A673 (cell line): ENCODE measurements around the gene SLC46A1.

Experiments
- CTCF ChIP-seq: fragments of 300-800, 200-600 bp; sonication (generic); conservative IDR thresholded peaks from 2 replicates; pipeline ENCODE4 v1.5.1; 2017; ENCODE audit warnings: low read depth, mild to moderate bottlenecking, antibody characterized with exemption, low read length, moderate library complexity, mixed read lengths
- EZH2 ChIP-seq: fragments of 200-600 bp; sonication (generic); IDR thresholded peaks from 2 replicates; pipeline ENCODE4 v1.6.1; 2017; ENCODE audit warnings: borderline replicate concordance, low read depth, mild to moderate bottlenecking, mixed read lengths, antibody characterized with exemption, low read length; ENCODE audit not compliant: poor library complexity, severe bottlenecking

DNA sequence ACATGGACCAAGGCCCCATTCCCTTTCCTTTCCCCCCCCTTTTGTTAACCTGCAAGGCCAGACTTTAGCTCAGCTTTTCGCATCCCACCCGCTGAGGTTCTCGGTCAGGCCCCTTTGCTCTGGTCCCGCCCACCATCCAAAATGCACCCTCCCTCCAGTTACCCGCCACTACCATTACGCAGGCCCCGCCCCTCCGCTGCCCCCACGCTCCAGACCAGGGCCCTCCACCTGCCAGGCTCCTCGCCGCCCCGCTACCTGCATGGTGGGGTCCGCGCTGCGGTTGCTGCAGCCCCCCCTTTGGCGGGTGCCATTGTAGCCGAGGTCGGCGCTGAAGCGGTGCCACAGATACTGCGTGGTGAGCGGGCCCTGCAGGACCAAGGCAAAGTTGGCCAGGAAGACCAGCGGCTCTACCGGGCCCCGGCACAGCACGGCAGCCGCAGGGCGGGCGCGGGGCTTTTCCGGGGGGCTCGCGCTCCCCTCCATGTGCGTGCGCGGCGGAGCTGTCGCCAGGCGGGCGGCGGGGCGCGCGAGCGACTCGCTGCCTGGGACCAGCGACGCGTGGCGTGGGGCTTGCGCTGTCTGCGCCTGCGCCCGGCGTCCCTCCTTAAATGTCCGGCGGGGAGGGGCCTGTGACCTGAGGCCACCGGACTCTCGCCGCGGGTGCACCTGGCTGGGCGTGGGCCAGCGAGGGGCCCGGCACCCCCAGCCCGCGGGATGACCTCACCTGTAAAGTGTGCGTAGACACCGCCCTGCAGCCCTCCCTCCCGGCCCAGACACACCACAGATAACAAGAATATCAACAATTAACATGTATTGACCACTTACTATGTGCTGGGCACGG lies at the start of gene SLC46A1:
- TF ChIP-seq CTCF, result no peak
- TF ChIP-seq EZH2, result no peak
